ENCODE results near the gene SENP3.

DNA sequence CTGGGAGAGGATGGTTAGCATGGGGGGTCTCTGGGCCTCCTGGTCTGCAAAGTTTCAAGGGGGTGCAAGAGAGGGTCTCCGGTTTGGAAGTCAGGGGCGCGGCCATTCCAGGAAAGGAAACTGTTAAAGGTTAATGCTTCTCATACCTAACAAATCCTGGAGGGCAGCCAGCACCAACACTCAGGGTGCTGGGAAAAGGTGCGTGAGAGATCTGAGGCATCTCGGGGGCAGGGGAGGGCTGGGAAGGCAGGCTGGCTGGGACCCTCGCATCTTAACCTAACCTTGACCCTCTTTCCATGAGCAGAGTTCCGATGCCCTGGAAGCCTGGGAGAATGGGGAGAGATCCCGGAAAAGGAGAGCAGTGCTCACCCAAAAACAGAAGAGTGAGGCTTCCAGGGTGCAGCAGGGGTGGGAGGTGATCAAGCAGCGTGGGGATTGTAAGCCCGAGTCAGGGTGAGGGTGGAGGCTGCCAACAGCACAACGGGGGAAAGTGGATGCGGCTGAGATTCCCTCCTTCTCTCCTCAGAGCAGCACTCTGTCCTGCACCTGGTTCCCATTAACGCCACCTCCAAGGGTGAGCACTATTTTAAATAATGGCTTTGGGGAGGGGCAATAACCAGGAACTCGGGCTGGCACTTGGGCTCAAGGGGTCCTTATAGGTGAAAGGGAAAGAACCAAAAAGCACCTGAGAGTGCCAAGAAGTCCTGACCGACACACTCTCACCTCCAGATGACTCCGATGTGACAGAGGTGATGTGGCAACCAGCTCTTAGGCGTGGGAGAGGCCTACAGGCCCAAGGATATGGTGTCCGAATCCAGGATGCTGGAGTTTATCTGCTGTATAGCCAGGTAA, 2.2 kb upstream of the SENP3 start:
- TF ChIP-seq POLR2AphosphoS5 (IDR thresholded peaks at IDR 0.05; ENCODE audit: low read depth, low read length) = no peak
- TF ChIP-seq, protein P1, sequence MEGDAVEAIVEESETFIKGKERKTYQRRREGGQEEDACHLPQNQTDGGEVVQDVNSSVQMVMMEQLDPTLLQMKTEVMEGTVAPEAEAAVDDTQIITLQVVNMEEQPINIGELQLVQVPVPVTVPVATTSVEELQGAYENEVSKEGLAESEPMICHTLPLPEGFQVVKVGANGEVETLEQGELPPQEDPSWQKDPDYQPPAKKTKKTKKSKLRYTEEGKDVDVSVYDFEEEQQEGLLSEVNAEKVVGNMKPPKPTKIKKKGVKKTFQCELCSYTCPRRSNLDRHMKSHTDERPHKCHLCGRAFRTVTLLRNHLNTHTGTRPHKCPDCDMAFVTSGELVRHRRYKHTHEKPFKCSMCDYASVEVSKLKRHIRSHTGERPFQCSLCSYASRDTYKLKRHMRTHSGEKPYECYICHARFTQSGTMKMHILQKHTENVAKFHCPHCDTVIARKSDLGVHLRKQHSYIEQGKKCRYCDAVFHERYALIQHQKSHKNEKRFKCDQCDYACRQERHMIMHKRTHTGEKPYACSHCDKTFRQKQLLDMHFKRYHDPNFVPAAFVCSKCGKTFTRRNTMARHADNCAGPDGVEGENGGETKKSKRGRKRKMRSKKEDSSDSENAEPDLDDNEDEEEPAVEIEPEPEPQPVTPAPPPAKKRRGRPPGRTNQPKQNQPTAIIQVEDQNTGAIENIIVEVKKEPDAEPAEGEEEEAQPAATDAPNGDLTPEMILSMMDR (IDR thresholded peaks at IDR 0.05) = no peak

All from Panc1 (cell line).